Kidney (tissue), 14 donors: ENCODE data around the gene GABRR3. TPM values are rescaled to one million over a fixed set of nuclear protein-coding genes. Genes with fewer than 3 reads are reported as not detected.

Source experiments
- DNase-seq, 5 donors: peaks; one replicate each; pipeline ENCODE4 v3.0.0-alpha.2; 2013 to 2020
- FAIRE-seq: peaks from 2 replicates; lab custom pipeline; 2012; peaks lifted over from hg19 to GRCh38; lab: Jason Lieb, UNC
- H3K27ac ChIP-seq, 2 donors: one replicate each; pipeline ENCODE4 v1.7.0; 2013; ENCODE audit warnings: low read depth in 2 of 2, low read length in 2 of 2, inconsistent platforms in 1 of 2
- H3K27me3 ChIP-seq: one replicate; pipeline ENCODE4 v1.7.1; 2013; ENCODE audit warnings: low read length, inconsistent platforms; ENCODE audit not compliant: control insufficient read depth, insufficient read depth
- H3K36me3 ChIP-seq, 3 donors: one replicate each; pipeline versions ENCODE4 v1.7.0 to v1.7.1; 2013; ENCODE audit warnings: low read length in 3 of 3, control low read depth in 1 of 3, inconsistent platforms in 1 of 3; ENCODE audit not compliant: insufficient read depth in 3 of 3, control insufficient read depth in 2 of 3
- H3K4me1 ChIP-seq, 3 donors: one replicate each; pipeline versions ENCODE4 v1.7.0 to v1.7.1; 2013; ENCODE audit warnings: low read length in 3 of 3, inconsistent platforms in 1 of 3, low read depth in 1 of 3; ENCODE audit not compliant: control insufficient read depth in 2 of 3, insufficient read depth in 2 of 3
- H3K4me3 ChIP-seq, 3 donors: one replicate each; pipeline versions ENCODE4 v1.7.0 to v1.8.1; 2013; ENCODE audit warnings: low read length in 3 of 3, control low read depth in 1 of 3, inconsistent platforms in 1 of 3
- H3K9ac ChIP-seq, 3 donors: one replicate each; pipeline versions ENCODE4 v1.7.0 to v1.7.1; 2013; ENCODE audit warnings: low read length in 3 of 3, control low read depth in 1 of 3, inconsistent platforms in 1 of 3
- H3K9me3 ChIP-seq, 3 donors: one replicate each; pipeline versions ENCODE4 v1.7.0 to v1.7.1; 2013; ENCODE audit warnings: low read length in 3 of 3, control low read depth in 1 of 3, inconsistent platforms in 1 of 3; ENCODE audit not compliant: control insufficient read depth in 2 of 3, insufficient read depth in 1 of 3
- intact Hi-C: fragments of 100-400 bp; cut with DNase I; formaldehyde crosslinking; loops from one replicate; pipeline ENCODE4 v1.11.1; 2022
- polyA plus RNA-seq: library from polyadenylated mRNA; stranded (reverse); fragments of 350-450 nt; fragmentation: Illumina TruSeq; extraction: RNeasy Lipid Tissue Mini Kit (QIAGEN cat#74804); gene quantifications from one replicate; pipeline ENCODE4 v1.2.3, GENCODE V29; 2014; ENCODE audit warnings: low read depth, low replicate concordance; ENCODE audit not compliant: insufficient read depth
- total RNA-seq: library from RNA; stranded (reverse); fragmentation: NEBNext Ultra II Directional; extraction: Animal tissue kit (Norgen Biotek cat#: 25700); gene quantifications from one replicate; pipeline ENCODE4 v1.2.1, GENCODE V29; 2021
- TF ChIP-seq, protein P1 (sequence below): IDR thresholded peaks from 3 replicates; pipeline ENCODE4 v1.5.1; 2012; ENCODE audit warnings: mild to moderate bottlenecking, moderate library complexity, borderline replicate concordance; ENCODE audit not compliant: insufficient read depth; ENCODE audit errors: extremely low read depth
- donor health status: control.
- donor health status: control.
- donor health status: control.
- donor health status: control.
- donor health status: control.
- donor health status: DM: yes; HTN: yes; CAD: no.
- donor health status: Normal renal cell carcinoma (clear cell type).

GABRR3 gene
- total and polyA plus RNA-seq, 2 donors from 2014 or later: not detected

- DNase-seq (no peak), FAIRE-seq (no peak)
- H3K9me3 ChIP-seq: no peaks in the 10 kb centered on the region
- intact Hi-C loops: no loop called here
- no peak overlapping the region for H3K9ac ChIP-seq
- TF ChIP-seq, protein P1, sequence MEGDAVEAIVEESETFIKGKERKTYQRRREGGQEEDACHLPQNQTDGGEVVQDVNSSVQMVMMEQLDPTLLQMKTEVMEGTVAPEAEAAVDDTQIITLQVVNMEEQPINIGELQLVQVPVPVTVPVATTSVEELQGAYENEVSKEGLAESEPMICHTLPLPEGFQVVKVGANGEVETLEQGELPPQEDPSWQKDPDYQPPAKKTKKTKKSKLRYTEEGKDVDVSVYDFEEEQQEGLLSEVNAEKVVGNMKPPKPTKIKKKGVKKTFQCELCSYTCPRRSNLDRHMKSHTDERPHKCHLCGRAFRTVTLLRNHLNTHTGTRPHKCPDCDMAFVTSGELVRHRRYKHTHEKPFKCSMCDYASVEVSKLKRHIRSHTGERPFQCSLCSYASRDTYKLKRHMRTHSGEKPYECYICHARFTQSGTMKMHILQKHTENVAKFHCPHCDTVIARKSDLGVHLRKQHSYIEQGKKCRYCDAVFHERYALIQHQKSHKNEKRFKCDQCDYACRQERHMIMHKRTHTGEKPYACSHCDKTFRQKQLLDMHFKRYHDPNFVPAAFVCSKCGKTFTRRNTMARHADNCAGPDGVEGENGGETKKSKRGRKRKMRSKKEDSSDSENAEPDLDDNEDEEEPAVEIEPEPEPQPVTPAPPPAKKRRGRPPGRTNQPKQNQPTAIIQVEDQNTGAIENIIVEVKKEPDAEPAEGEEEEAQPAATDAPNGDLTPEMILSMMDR: no peak
- no peak overlapping the region for H3K27ac ChIP-seq
- no peaks in the 10 kb centered on the region for H3K36me3 ChIP-seq
- no peaks in the 10 kb centered on the region for H3K27me3 ChIP-seq
- no peak overlapping the region for H3K4me3 ChIP-seq
- no peaks in the 10 kb centered on the region for H3K4me1 ChIP-seq
Observed at GRCh38 chr3:97994328-97994945, 40.7 kb downstream of the GABRR3 start.

DNA sequence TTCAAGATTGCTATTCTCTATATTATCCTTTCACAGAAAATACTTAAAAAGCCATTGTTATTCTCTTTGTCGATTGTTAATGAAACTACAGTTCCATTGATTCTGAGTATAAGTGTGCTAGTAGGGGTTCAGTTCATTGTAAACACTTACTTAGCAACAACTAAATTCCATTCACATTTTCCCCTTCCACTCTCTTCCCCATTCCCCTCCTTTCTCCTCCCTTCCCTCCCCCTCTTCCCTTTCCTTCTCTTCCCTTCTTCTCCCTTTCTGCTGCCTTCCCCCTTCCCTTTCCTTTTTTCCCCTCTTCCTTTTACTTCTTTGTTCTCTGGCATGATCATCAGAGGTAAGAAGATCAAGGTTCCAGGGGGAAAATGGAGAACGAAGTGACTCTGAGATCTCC, 41.6 kb downstream of the GABRR3 start:
- H3K9me3 ChIP-seq: no peaks in the 10 kb centered on the region
- no peaks in the 10 kb centered on the region for H3K36me3 ChIP-seq
- no peak overlapping the region for H3K4me3 ChIP-seq
- intact Hi-C loops: no loop called here
- DNase-seq (no peak), FAIRE-seq (no peak)
- no peaks in the 10 kb centered on the region for H3K4me1 ChIP-seq
- no peak overlapping the region for H3K9ac ChIP-seq
- H3K27me3 ChIP-seq: no peaks in the 10 kb centered on the region
- TF ChIP-seq, protein P1: no peak
- no peak overlapping the region for H3K27ac ChIP-seq

DNA sequence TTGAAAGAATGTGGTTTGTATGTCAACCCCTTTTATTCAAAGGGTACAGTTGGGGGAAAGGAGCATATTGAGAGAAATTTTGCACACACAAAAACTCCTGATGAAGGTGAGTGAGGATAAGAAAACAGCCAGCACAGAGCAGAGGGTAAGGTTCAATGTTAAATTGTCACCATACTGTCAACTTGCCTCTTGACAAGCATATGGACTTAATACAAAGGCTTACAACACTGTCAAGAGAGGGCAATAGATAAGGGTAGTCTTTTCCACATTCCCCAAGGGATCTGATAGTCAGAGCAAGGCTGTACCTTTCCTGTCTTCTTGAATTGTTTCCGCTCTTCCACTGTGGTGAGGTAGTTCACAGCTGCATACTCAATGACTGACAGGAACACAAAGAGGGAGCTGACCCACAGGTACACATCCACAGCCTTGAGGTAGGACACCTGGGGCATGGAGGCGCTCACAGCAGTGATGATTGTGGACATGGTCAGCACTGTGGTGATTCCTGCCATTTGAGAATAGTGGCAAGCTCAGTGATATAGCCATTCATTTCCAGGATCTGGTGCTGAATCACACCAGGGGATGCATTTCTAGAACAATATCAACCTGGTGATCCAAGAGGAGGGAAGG, 42.5 kb downstream of the GABRR3 start:
- DNase-seq (no peak), FAIRE-seq (no peak)
- Histone ChIP-seq H3K9ac (no peak overlapping the region), H3K27ac (no peak overlapping the region), H3K4me3 (no peak overlapping the region), H3K9me3 (no peaks in the 10 kb centered on the region), H3K27me3 (no peaks in the 10 kb centered on the region), H3K36me3 (no peaks in the 10 kb centered on the region), H3K4me1 (no peaks in the 10 kb centered on the region)
- intact Hi-C loops: no loop called here
- TF ChIP-seq, protein P1: no peak
